ENCODE results near the gene AMD1. TPM values are rescaled to one million over a fixed set of nuclear protein-coding genes. Genes with fewer than 3 reads are reported as not detected.
"Not testable (repeated sequence)": the region's sequence is repeated elsewhere in the genome, so short reads cannot be mapped to it uniquely, and the experiment has no call there.

AMD1 gene
- total and polyA plus RNA-seq, 4 donors, result 36.9 to 81.7 (median 64.7) TPM

DNA sequence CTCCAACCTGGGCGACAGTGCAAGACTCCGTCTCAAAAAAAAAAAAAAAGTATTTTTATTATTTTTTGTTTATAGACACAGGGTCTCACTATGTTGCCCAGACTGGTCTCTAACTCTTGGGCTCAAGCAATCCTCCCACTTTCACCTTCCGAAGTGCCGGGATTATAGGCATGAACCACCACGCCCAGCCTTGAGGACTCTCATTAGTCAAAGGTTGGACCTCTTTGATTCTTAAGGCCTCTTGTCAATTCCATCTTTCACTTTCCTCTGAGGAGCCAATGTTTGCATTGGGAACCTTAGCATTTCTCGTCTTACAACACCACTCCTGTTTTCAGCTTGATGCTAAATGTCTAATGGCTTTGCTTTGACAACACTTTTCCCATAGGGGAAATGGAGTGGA, 43.2 kb upstream of the AMD1 start:
- TF ChIP-seq, protein P1, sequence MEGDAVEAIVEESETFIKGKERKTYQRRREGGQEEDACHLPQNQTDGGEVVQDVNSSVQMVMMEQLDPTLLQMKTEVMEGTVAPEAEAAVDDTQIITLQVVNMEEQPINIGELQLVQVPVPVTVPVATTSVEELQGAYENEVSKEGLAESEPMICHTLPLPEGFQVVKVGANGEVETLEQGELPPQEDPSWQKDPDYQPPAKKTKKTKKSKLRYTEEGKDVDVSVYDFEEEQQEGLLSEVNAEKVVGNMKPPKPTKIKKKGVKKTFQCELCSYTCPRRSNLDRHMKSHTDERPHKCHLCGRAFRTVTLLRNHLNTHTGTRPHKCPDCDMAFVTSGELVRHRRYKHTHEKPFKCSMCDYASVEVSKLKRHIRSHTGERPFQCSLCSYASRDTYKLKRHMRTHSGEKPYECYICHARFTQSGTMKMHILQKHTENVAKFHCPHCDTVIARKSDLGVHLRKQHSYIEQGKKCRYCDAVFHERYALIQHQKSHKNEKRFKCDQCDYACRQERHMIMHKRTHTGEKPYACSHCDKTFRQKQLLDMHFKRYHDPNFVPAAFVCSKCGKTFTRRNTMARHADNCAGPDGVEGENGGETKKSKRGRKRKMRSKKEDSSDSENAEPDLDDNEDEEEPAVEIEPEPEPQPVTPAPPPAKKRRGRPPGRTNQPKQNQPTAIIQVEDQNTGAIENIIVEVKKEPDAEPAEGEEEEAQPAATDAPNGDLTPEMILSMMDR (IDR thresholded peaks at IDR 0.05; ENCODE audit: control extremely low read depth, extremely low read depth), result no peak
- WGBS, 2 donors, result 74 to 94% methylated on average over 6 of the region's 6 CpGs
- H3K27me3 ChIP-seq (ENCODE audit: control insufficient read depth in 3 of 3, insufficient read depth in 3 of 3, low read length in 2 of 3), result no peaks in the 10 kb centered on the region
- no peaks in the 10 kb centered on the region for H3K36me3 ChIP-seq (ENCODE audit: control insufficient read depth in 4 of 4, insufficient read depth in 4 of 4, low read length in 4 of 4)
- DNase-seq (no peak), ATAC-seq (ENCODE audit: insufficient read depth, low FRiP score) (peak; percentile 37)
- H3K4me3 ChIP-seq, result no peak overlapping the region
- peaks cover 0 to 2% (median 0%) of the 10 kb centered on the region in 5 donors for H3K4me1 ChIP-seq (ENCODE audit: control insufficient read depth in 5 of 5, insufficient read depth in 5 of 5, low read length in 5 of 5)
- no peak overlapping the region for H3K9ac ChIP-seq (ENCODE audit: insufficient read depth in 1 of 2, low read length in 2 of 2)
- no peak overlapping the region for H3K27ac ChIP-seq (ENCODE audit: low read depth in 1 of 2, low read length in 1 of 2)
- H3K9me3 ChIP-seq (ENCODE audit: control insufficient read depth in 4 of 4, insufficient read depth in 3 of 4, low read length in 3 of 4), result no peaks in the 10 kb centered on the region

DNA sequence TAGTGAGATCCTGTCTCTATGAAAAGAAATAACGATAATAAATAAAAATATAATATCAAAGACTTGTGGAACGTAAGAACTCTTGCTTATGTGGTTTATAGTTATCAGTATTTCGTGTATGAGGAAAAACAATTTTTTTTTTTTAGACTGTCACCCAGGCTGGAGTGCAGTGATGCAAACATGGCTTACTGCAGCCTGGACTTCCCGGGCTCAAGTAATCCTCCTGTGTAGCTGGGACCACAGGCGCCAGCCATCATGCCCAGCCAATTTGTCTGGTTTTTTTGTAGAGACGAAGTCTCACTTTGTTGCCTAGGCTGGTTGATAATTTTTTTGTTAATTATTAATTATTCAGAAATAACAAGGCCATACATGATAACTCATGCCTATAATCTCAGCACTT, 40.8 kb upstream of the AMD1 start:
- Histone ChIP-seq H3K27me3 (ENCODE audit: control insufficient read depth in 3 of 3, insufficient read depth in 3 of 3, low read length in 2 of 3) (no peaks in the 10 kb centered on the region), H3K27ac (ENCODE audit: low read depth in 1 of 2, low read length in 1 of 2) (no peak overlapping the region), H3K9me3 (ENCODE audit: control insufficient read depth in 4 of 4, insufficient read depth in 3 of 4, low read length in 3 of 4) (no peaks in the 10 kb centered on the region), H3K4me3 (no peak overlapping the region), H3K9ac (ENCODE audit: insufficient read depth in 1 of 2, low read length in 2 of 2) (no peak overlapping the region), H3K4me1 (ENCODE audit: control insufficient read depth in 5 of 5, insufficient read depth in 5 of 5, low read length in 5 of 5) (peaks cover 0 to 2% (median 0%) of the 10 kb centered on the region in 5 donors), H3K36me3 (ENCODE audit: control insufficient read depth in 4 of 4, insufficient read depth in 4 of 4, low read length in 4 of 4) (no peaks in the 10 kb centered on the region)
- DNase-seq, result no peak
- TF ChIP-seq, protein P1 (IDR thresholded peaks at IDR 0.05; ENCODE audit: control extremely low read depth, extremely low read depth), result no peak
- ATAC-seq (ENCODE audit: insufficient read depth, low FRiP score), result no peak
- WGBS, 2 donors, result 93 to 95% methylated on average over 6 of the region's 6 CpGs

DNA sequence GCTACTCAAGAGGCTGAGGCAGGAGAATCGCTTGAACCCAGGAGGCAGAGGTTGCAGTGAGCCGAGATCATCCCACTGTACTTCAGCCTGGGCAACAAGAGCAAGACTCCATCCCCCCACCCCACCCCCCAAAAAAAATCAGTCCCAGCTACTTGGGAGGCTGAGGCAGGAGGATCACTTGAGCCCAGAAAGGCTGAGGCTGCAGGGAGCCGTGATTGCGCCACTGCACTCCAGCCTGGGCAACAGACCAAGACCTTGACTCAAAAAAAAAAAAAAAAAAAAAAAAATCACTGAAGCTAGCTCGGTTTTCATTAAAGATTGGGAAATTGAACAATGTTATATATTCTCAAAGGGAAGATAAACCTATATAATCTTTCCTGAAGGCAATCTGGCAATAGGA, 38.8 kb upstream of the AMD1 start:
- ATAC-seq (ENCODE audit: insufficient read depth, low FRiP score); H3K36me3 ChIP-seq (ENCODE audit: control insufficient read depth in 4 of 4, insufficient read depth in 4 of 4, low read length in 4 of 4); H3K4me1 ChIP-seq (ENCODE audit: control insufficient read depth in 5 of 5, insufficient read depth in 5 of 5, low read length in 5 of 5); H3K9ac ChIP-seq (ENCODE audit: insufficient read depth in 1 of 2, low read length in 2 of 2); H3K27me3 ChIP-seq (ENCODE audit: control insufficient read depth in 3 of 3, insufficient read depth in 3 of 3, low read length in 2 of 3); H3K27ac ChIP-seq (ENCODE audit: low read depth in 1 of 2, low read length in 1 of 2); H3K9me3 ChIP-seq (ENCODE audit: control insufficient read depth in 4 of 4, insufficient read depth in 3 of 4, low read length in 3 of 4); H3K4me3 ChIP-seq; DNase-seq: not testable (repeated sequence)
- WGBS, 2 donors, result 78 to 85% methylated on average over 5 of the region's 5 CpGs

DNA sequence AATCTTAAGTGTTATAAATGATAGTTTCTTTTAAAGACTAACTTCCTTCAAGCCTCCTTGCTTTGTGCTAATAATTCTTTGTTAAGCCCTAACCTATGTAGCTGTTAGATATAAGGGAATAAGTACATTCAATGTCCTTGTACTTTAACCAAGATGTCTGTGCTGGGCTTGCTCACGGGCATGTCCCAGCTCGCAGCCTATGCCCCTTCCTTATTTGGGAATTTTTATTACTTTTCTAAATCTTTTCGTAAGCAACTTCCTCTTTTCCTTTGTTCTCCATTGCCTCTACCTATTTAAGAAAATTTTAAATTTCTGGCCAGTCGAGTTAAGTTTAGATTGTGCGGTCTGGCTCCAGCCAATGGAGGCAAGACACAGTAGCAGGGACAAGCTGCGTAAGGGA, 33.3 kb upstream of the AMD1 start:
- ATAC-seq (ENCODE audit: insufficient read depth, low FRiP score), result no peak
- no peak overlapping the region for H3K4me3 ChIP-seq

More for the DNA sequence above, 33.3 kb upstream of the AMD1 start:
- no peaks in the 10 kb centered on the region for H3K4me1 ChIP-seq (ENCODE audit: control insufficient read depth in 5 of 5, insufficient read depth in 5 of 5, low read length in 5 of 5)
- no peak overlapping the region for H3K27ac ChIP-seq (ENCODE audit: low read depth in 1 of 2, low read length in 1 of 2)
- H3K9ac ChIP-seq (ENCODE audit: insufficient read depth in 1 of 2, low read length in 2 of 2), result no peak overlapping the region
- H3K27me3 ChIP-seq (ENCODE audit: control insufficient read depth in 3 of 3, insufficient read depth in 3 of 3, low read length in 2 of 3), result no peaks in the 10 kb centered on the region
- WGBS, 2 donors, result 64 to 80% methylated on average over 6 of the region's 6 CpGs
- TF ChIP-seq, protein P1 (IDR thresholded peaks at IDR 0.05; ENCODE audit: control extremely low read depth, extremely low read depth), result no peak
- H3K36me3 ChIP-seq (ENCODE audit: control insufficient read depth in 4 of 4, insufficient read depth in 4 of 4, low read length in 4 of 4), result no peaks in the 10 kb centered on the region
- DNase-seq, result no peak
- H3K9me3 ChIP-seq (ENCODE audit: control insufficient read depth in 4 of 4, insufficient read depth in 3 of 4, low read length in 3 of 4), result no peaks in the 10 kb centered on the region
